AG04449 (cell line): ENCODE measurements around the gene PPFIBP1.

Source experiments
- CTCF ChIA-PET: fragments of 350-600 bp; formaldehyde crosslinking; extraction: SDS; loops from one replicate; lab custom pipeline; 2021; ENCODE audit warnings: antibody characterized with exemption; lab: Yijun Ruan, JAX
- POLR2A ChIA-PET: fragments of 400-600, 350-600 bp; formaldehyde crosslinking; extraction: SDS; loops from one replicate; lab custom pipeline; 2020; ENCODE audit warnings: antibody characterized with exemption, inconsistent platforms; lab: Yijun Ruan, JAX
- DNase-seq: peaks from one replicate; pipeline ENCODE4 v3.0.0-alpha.2; 2010; ENCODE audit warnings: low read depth, low spot score
- H3K4me3 ChIP-seq: 2 replicates; pipeline ENCODE4 v1.5.1; 2011; ENCODE audit warnings: low read depth, mild to moderate bottlenecking, control low read depth, low read length
- CTCF ChIP-seq: IDR thresholded peaks from one replicate; pipeline ENCODE4 v1.5.1; 2011; ENCODE audit warnings: mild to moderate bottlenecking, moderate library complexity, low read length, control low read depth, inconsistent platforms; ENCODE audit not compliant: insufficient read depth; ENCODE audit errors: missing control alignments

PPFIBP1 gene

DNA sequence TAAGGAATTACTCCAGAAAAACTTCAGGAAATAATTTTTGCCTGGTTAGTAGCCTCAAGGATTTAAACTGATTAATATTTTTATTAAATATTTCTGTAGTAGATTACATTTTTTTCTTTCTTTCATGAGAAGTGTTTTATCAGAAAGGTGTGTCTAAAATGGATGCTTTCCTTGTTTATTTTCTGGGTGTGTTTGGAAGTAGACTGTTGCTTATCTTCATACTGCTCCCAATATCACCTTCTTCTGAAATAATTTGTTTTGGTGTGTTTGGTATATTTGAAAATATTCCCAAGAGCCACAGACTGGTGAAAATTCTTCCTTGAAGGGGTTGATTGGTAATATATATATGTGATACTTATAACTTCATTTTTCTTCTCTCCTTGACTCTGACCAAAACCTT lies 162.1 kb downstream of the PPFIBP1 start:
- H3K4me3 ChIP-seq: no peak overlapping the region
- CTCF ChIA-PET: interaction anchor here (1.0 kb wide), 2 partner anchors 11 to 17 kb away, joined by 3 read pairs; no protein-coding TSS in a partner anchor
- no peak for TF ChIP-seq CTCF
- DNase-seq: no peak
- POLR2A ChIA-PET: no interaction called here

DNA sequence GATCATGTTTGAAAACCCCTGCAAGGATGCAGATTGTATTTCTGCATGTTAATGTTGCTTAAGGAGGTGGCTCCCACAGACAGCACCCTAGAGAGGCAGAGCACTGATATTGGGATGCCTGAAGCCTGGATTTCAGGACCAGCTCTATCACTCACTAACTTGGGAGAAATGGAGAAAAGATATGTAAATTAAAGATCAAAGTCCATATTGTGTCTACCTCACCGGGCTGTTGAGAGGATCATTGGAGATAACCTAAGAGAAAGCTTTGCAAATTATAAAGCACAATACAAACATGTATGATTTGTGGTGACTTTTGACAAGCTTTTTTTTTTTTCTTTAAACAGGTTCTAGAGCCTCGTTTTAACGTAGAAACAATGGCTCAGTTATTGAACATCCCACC lies 164.7 kb downstream of the PPFIBP1 start:
- ChIA-PET POLR2A (no interaction called here), CTCF (interaction anchor here (1.0 to 2.7 kb wide), 4 partner anchors 13 to 17 kb away, joined by 3 to 8 read pairs (median 4); no protein-coding TSS in a partner anchor)
- TF ChIP-seq CTCF: no peak
- no peak overlapping the region for H3K4me3 ChIP-seq
- no peak for DNase-seq

DNA sequence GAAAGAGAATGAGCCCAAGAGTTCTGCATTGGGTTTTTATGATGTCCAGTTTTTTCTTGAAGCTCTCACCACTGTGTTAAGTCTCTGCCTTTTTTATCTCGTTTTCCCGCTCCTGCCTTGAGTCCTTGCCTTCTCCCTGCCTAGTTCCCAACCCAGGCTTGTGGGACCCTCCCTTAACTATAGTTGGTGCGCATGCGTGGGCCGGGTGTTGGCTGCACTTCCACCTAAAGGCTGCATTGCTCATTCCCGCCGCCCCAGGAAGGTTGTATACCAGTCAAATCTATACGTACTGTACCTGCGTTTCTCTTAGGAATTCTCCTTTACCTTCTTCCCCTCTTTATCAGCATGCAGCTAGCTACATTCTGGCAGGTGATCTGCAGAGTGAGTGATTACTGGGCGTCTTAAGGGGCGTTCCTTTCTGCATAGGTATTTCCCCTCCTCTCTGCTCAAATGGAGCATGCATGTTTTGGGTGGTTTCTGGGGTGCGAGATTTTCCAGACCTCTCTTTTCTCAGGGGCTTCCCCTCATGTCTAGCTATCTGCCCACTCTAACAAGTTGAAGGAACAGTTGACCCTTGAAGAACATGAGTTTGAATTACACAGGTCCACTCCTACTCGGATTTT lies 165.7 kb downstream of the PPFIBP1 start:
- CTCF ChIA-PET: interaction anchor here (1.0 to 2.7 kb wide), 4 partner anchors 12 to 18 kb away, joined by 3 to 8 read pairs (median 4); no protein-coding TSS in a partner anchor
- no peak for DNase-seq
- H3K4me3 ChIP-seq: no peak overlapping the region
- TF ChIP-seq CTCF: no peak
- POLR2A ChIA-PET: no interaction called here

GRCh38 chr12:27693403-27693802 lies 169.4 kb downstream of the PPFIBP1 start:
- ChIA-PET CTCF (no interaction called here), POLR2A (no interaction called here)
- TF ChIP-seq CTCF: no peak
- no peak overlapping the region for H3K4me3 ChIP-seq
- no peak for DNase-seq

DNA sequence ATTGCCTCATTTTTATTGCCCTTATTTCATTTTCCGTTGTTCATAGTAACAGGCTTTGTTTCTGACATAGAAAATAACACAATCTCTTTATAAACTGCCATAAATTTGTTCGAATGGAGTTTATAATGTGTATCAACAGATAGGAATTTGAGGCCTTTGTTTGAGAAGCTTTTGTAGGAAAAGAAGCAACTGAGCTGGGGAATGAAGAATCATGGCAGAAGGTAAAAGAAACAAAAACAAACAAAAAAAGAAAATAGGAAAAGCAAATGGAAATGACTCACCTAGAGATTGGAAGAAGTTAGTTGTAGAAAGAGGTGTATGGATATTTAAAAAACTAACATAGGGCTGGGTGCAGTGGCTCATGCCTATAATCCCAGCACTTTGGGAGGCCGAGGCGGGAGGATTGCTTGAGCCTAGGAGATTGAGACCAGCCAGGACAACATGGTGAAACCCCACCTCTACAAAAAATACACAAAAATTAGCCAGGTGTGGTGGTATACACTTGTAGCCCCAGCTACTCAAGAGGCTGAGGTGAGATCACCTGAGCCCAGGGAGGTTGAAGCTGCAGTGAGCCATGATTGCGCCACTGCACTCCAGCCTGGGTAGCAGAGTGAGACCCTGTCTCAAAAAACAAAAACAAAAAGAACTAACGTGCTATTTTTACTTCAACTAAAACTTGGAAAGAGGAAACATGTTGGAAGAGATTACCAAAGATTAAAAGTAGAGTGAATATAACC lies 171.7 kb downstream of the PPFIBP1 start:
- TF ChIP-seq CTCF: no peak
- POLR2A ChIA-PET: no interaction called here
- H3K4me3 ChIP-seq: no peak overlapping the region
- no peak for DNase-seq
- CTCF ChIA-PET: interaction anchor here (1.7 kb wide), 1 partner anchor 311 kb away, joined by 5 read pairs; no protein-coding TSS in a partner anchor

GRCh38 chr12:27696293-27696652 lies 172.3 kb downstream of the PPFIBP1 start, which contains the start of gene REP15:
Gene REP15, plus strand, starts transcription at chr12:27696447. Its CDS starts 116 bp downstream, at chr12:27696563.
- no peak for DNase-seq
- POLR2A ChIA-PET: no interaction called here
- CTCF ChIA-PET: interaction anchor here (1.7 kb wide), 1 partner anchor 312 kb away, joined by 5 read pairs; no protein-coding TSS in a partner anchor
- TF ChIP-seq CTCF: no peak
- no peak within 1 kb of the TSS for H3K4me3 ChIP-seq
